Activated CD8-positive, alpha-beta T cell treated with anti-CD3 and anti-CD28 coated beads for 36 hours (primary cell): Measurements from ENCODE around the gene CUL3. TPM values are rescaled to one million over a fixed set of nuclear protein-coding genes. Genes with fewer than 3 reads are reported as not detected.
"Not testable (repeated sequence)": the region's sequence is repeated elsewhere in the genome, so short reads cannot be mapped to it uniquely, and the experiment has no call there.

Source experiments
- ATAC-seq: fragments of 200-7000 bp; cut with Tn5 transposase; one replicate; pipeline ENCODE4 v1.10.0; 2021; ENCODE audit warnings: mild to moderate bottlenecking, moderate library complexity
- CTCF ChIA-PET: fragments of 350-600 bp; sonication (Branson Sonifier 250); formaldehyde crosslinking; loops from one replicate; lab custom pipeline; 2021; ENCODE audit warnings: antibody characterized with exemption; lab: Charles Lee
- POLR2A ChIA-PET: fragments of 350-600 bp; sonication (Branson Sonifier 250); formaldehyde crosslinking; loops from one replicate; lab custom pipeline; 2021; ENCODE audit warnings: antibody characterized with exemption; lab: Charles Lee
- DNase-seq: peaks from one replicate; pipeline ENCODE4 v3.0.0-alpha.2; 2020
- H3K27ac Mint-ChIP-seq: one replicate; pipeline ENCODE4 v1.8.0; 2021; ENCODE audit warnings: mild to moderate bottlenecking, mixed read lengths
- H3K27me3 Mint-ChIP-seq: one replicate; pipeline ENCODE4 v1.8.0; 2021; ENCODE audit warnings: mixed read lengths
- H3K36me3 Mint-ChIP-seq: one replicate; pipeline ENCODE4 v1.8.0; 2021; ENCODE audit warnings: low read depth, mixed read lengths
- H3K4me1 Mint-ChIP-seq: one replicate; pipeline ENCODE4 v1.8.0; 2021; ENCODE audit warnings: low read depth, mixed read lengths
- H3K4me3 Mint-ChIP-seq: one replicate; pipeline ENCODE4 v1.8.0; 2021; ENCODE audit warnings: mild to moderate bottlenecking, moderate library complexity, mixed read lengths
- H3K9me3 Mint-ChIP-seq: one replicate; pipeline ENCODE4 v1.8.0; 2021; ENCODE audit warnings: mixed read lengths
- intact Hi-C: fragments of 100-400 bp; cut with micrococcal nuclease; formaldehyde crosslinking; loops from one replicate; pipeline ENCODE4 v1.10.0; 2022
- total RNA-seq, 2 experiments: library from RNA; stranded (reverse); gene quantifications; one replicate each; pipeline ENCODE4 v1.2.3, GENCODE V29; 2021
- TF ChIP-seq, protein P1 (sequence below): fragments of 200-600 bp; IDR thresholded peaks from one replicate; pipeline ENCODE4 v1.8.0; 2022; ENCODE audit warnings: antibody characterized with exemption, mild to moderate bottlenecking

CUL3 gene
- total RNA-seq, 2 experiments from 2014 or later = 75.0 to 76.7 TPM

DNA sequence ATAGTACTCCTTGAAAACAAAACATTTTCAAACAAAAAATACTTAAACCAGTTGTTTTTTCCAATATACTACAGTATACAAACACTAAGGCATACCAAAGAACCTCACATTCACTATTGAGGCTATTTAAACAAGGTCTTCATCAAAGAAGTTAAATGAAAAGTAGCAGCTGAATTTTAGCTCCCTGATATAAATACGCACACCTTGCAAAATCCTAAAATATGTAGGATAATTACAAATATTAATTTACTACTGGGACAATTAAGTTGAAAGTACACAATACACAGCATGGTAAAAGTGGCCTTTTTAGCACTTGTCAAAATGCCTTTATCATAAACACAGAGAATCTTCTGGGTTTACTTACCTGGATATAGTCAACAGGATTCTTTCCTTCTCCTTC is 78.7 kb downstream of the CUL3 start:
- peaks cover 37% of the 10 kb centered on the region for H3K36me3 Mint-ChIP-seq

DNA sequence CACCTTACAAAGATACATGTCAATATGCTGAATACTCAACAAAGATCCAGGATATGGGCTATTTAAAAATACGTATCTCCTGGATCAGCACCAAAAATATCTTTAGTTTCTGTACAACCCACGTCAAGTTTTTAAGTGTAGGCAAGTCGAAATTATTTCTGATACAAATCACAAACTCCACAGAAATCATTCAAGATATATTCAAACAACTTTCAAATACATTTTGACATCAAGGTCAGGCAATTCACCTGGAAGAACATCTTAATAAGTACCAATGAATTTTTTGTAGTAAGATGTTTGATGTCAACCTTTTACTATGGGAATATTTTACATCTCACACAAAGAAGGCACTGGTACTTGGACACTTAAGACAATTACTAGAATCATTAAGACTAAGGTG is 86.2 kb downstream of the CUL3 start:
- intact Hi-C loops = no loop called here
- DNase-seq (no peak), ATAC-seq (no peak)
- H3K9me3 Mint-ChIP-seq = no peaks in the 10 kb centered on the region
- H3K36me3 Mint-ChIP-seq = peaks cover 46% of the 10 kb centered on the region
- POLR2A ChIA-PET = no interaction called here
- H3K4me3 Mint-ChIP-seq = no peak overlapping the region
- CTCF ChIA-PET = interaction anchor here (1.0 kb wide), 1 partner anchor 25 kb away, joined by 3 read pairs; no protein-coding TSS in a partner anchor
- peaks cover 2% of the 10 kb centered on the region for H3K4me1 Mint-ChIP-seq
- H3K27ac Mint-ChIP-seq = no peak overlapping the region
- no peaks in the 10 kb centered on the region for H3K27me3 Mint-ChIP-seq
- TF ChIP-seq, protein P1, sequence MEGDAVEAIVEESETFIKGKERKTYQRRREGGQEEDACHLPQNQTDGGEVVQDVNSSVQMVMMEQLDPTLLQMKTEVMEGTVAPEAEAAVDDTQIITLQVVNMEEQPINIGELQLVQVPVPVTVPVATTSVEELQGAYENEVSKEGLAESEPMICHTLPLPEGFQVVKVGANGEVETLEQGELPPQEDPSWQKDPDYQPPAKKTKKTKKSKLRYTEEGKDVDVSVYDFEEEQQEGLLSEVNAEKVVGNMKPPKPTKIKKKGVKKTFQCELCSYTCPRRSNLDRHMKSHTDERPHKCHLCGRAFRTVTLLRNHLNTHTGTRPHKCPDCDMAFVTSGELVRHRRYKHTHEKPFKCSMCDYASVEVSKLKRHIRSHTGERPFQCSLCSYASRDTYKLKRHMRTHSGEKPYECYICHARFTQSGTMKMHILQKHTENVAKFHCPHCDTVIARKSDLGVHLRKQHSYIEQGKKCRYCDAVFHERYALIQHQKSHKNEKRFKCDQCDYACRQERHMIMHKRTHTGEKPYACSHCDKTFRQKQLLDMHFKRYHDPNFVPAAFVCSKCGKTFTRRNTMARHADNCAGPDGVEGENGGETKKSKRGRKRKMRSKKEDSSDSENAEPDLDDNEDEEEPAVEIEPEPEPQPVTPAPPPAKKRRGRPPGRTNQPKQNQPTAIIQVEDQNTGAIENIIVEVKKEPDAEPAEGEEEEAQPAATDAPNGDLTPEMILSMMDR = no peak

More for the DNA sequence above, 78.7 kb downstream of the CUL3 start:
- ChIA-PET CTCF (no interaction called here), POLR2A (interaction anchor here (1.1 kb wide), 1 partner anchor 38 kb away, joined by 3 read pairs; no protein-coding TSS in a partner anchor)
- H3K4me1 Mint-ChIP-seq = peaks cover 7% of the 10 kb centered on the region
- TF ChIP-seq, protein P1 = no peak
- intact Hi-C loops = no loop called here
- H3K4me3 Mint-ChIP-seq = no peak overlapping the region
- no peaks in the 10 kb centered on the region for H3K9me3 Mint-ChIP-seq
- no peak overlapping the region for H3K27ac Mint-ChIP-seq
- ATAC-seq (no peak), DNase-seq (no peak)
- H3K27me3 Mint-ChIP-seq = no peaks in the 10 kb centered on the region

DNA sequence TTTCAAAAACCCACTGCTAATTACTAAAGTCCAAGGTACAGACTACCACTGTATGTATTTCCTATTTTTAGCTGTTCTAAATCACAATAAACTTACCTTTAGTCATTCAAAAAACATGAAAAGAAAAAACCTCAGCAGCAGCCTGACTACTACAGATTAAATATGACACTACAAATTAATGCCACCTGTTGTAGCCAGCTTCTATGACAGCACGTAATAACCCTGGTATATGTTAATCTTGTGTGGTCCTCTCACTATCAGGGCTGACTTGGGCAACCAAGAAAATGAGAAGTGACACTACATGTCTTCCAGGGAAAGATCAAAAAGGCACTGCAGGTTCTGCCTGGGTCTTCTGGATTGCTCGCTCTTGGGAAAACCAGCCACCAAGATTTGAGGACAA is 92.6 kb downstream of the CUL3 start:
- no peaks in the 10 kb centered on the region for H3K27me3 Mint-ChIP-seq
- H3K4me3 Mint-ChIP-seq = no peak overlapping the region
- CTCF ChIA-PET = interaction anchor here (0.9 kb wide), 1 partner anchor 155 kb away, joined by 3 read pairs; no protein-coding TSS in a partner anchor
- DNase-seq (no peak), ATAC-seq (no peak)
- TF ChIP-seq, protein P1 = no peak
- intact Hi-C loops = no loop called here
- H3K4me1 Mint-ChIP-seq = peaks cover 36% of the 10 kb centered on the region
- H3K36me3 Mint-ChIP-seq = peaks cover 59% of the 10 kb centered on the region
- no peak overlapping the region for H3K27ac Mint-ChIP-seq
- H3K9me3 Mint-ChIP-seq = peaks cover 11% of the 10 kb centered on the region
- POLR2A ChIA-PET = interaction anchor here (1.0 to 1.2 kb wide), 2 partner anchors 24 to 33 kb away, joined by 3 read pairs; no protein-coding TSS in a partner anchor

DNA sequence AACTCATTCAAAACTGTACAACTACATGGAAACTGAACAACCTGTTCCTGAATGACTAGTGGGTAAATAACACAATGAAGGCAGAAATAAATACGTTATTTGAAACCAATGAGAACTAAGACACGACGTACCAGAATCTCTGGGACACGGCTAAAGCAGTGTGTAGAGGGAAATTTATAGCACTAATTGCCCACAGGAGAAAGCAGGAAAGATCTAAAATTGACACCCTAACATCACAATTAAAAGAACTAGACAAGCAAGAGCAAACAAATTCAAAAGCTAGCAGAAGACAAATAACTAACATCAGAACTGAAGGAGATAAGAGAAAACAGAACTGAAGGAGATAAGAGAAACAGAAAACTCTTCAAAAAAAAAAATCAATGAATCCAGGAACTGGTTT is 97.2 kb downstream of the CUL3 start:
- H3K4me3 Mint-ChIP-seq, intact Hi-C loops, DNase-seq, ATAC-seq, H3K27me3 Mint-ChIP-seq, H3K27ac Mint-ChIP-seq, POLR2A ChIA-PET, CTCF ChIA-PET: not testable (repeated sequence)
- H3K36me3 Mint-ChIP-seq = peaks cover 58% of the 10 kb centered on the region
- peaks cover 11% of the 10 kb centered on the region for H3K9me3 Mint-ChIP-seq
- peaks cover 44% of the 10 kb centered on the region for H3K4me1 Mint-ChIP-seq

DNA sequence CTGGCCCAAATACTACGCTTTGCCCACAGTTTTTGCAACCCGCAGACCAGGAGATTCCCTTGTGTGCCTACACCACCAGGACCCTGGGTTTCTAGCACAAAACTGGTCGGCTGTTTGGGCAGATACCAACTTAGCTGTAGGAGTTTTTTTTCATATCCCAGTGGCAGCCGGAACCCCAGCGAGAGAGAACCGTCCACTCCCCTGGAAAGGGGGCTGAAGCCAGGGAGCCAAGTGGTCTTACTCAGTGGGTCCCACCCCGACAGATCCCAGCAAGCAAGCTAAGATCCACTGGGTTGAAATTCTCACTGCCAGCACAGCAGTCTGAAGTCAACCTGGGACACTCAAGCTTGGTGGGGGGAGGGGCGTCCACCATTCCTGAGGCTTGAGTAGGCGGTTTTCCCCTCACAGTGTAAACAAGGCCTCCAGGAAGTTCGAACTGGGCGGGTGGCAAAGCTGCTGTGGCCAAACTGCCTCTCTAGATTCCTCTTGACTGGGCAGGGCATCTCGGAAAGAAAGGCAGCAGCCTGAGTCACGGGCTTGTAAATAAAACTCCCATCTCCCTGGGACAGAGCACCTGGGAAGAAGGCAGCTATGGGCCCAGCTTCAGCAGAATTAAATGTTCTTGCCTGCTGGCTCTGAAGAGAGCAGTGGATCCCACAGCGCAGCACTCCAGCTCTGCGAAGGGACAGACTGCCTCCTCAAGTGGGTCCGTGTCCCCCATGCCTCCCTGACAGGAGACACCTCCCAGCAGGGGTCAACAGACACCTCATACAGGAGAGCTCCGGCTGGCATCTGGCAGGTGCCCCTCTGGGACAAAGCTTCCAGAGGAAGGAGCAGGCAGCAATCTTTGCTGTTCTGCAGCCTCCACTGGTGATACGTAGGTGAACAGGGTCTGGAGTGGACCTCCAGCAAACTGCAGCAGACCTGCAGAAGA is 99.8 kb downstream of the CUL3 start:
- CTCF ChIA-PET, intact Hi-C loops, H3K4me3 Mint-ChIP-seq, DNase-seq, POLR2A ChIA-PET, H3K27me3 Mint-ChIP-seq, ATAC-seq, H3K27ac Mint-ChIP-seq: not testable (repeated sequence)
- H3K4me1 Mint-ChIP-seq = peaks cover 34% of the 10 kb centered on the region
- H3K36me3 Mint-ChIP-seq = peaks cover 48% of the 10 kb centered on the region
- H3K9me3 Mint-ChIP-seq = peaks cover 11% of the 10 kb centered on the region

DNA sequence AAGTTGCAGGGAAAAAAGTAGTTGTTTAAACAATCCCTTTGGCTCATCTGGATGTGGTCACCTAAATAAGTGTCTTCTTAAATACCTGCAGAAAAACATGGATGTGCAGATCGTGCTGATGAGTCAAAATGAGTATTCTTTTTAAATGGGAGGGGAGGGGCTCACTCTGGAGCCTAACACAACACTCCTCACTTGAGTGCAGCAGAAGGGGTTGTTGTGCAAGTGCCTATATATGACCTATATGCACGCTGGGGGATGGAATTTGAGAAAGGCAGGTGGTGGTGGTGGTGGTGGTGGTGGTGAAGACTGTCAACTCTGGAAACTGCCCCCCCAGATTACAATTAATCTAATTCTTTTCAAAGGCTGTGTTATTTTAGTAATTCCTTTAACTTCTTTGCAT is 105.3 kb downstream of the CUL3 start:
- ATAC-seq = no peak

More for the DNA sequence above, 105.3 kb downstream of the CUL3 start:
- TF ChIP-seq, protein P1 = no peak
- H3K36me3 Mint-ChIP-seq = peaks cover 41% of the 10 kb centered on the region
- H3K4me3 Mint-ChIP-seq = no peak overlapping the region
- ChIA-PET POLR2A (no interaction called here), CTCF (no interaction called here)
- H3K9me3 Mint-ChIP-seq = no peaks in the 10 kb centered on the region
- no peaks in the 10 kb centered on the region for H3K27me3 Mint-ChIP-seq
- H3K4me1 Mint-ChIP-seq = no peaks in the 10 kb centered on the region
- H3K27ac Mint-ChIP-seq = peak overlapping the region; percentile 28
- intact Hi-C loops = no loop called here
- no peak for DNase-seq
